Daoy (cell line): ENCODE measurements around the gene MACROD1. TPM values are rescaled to one million over a fixed set of nuclear protein-coding genes. Genes with fewer than 3 reads are reported as not detected.

Source experiments
- DNase-seq: peaks from one replicate; pipeline ENCODE4 v3.0.0-alpha.2; 2015; ENCODE audit warnings: low read depth
- total RNA-seq: library from RNA; depleted of rRNA; stranded (reverse); fragments of >200 nt; shearing (Covaris generic); gene quantifications from 2 replicates; pipeline ENCODE4 v1.2.3, GENCODE V29; 2014

MACROD1 gene
- total RNA-seq, 1 experiment from 2014 or later: 19.4 TPM

GRCh38 chr11:64077607-64078006, 88.3 kb downstream of the MACROD1 start:
- no peak for DNase-seq

DNA sequence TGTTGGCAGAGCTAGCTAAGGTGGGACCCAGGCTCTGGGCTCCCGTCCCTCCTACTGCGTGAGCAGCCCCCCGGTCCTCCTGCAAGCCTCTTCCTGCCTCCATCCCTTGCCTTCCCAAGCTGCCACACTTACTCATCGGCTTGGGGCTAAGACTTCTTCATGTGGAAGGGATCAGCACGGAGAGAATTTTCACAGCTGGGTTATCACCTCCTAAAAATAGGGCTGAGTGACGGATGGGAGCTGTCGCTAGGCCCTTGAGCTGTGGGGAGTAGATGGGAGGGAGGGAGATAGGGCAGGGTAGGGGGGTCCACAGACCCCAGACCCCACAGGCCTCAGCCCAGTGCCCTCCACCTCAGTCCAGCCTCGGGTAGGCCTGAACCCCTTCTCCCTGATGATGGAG, 89.2 kb downstream of the MACROD1 start:
- DNase-seq: no peak

DNA sequence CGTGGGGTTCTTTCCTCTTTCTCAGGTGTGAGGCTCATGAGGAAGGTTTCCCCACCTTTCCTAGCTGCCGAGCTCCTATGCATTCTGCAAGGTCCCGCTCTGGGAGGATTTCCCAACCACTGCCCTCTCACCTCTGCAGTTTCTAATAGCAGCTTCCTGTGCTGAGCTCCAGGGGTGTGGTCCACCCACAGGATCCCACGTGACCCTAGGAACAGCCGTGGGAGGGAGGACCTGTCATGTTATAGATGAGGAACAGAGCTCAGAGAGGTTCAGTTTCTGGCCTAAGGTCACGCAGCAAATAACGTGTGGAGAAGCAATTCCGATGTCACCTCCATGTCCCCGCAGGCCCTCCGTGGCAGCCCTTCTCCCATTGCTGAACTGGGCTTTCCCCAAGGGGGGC, 91.7 kb downstream of the MACROD1 start:
- peak; percentile 32 for DNase-seq

DNA sequence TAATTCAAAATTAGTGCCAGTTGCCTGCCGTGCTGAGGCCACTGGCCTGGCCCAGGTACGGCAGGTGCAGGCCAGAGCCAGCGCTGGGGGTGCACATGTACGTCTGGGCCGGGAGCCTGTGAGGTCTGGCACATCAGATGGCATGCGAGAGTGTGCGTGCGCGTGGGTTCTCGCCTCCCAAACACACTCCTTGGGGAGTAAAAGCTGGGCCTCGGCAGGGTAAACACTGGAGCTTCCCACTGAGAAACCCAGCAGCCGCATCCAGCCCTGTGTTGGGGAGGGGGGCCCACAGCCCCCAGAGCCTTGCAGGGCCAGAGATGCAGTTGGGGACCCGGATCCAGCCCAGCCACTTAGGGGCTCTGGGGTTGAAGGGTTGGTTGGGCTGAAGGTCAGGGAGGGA, 92.4 kb downstream of the MACROD1 start:
- no peak for DNase-seq

GRCh38 chr11:64072871-64073270, 93.0 kb downstream of the MACROD1 start:
- no peak for DNase-seq

GRCh38 chr11:64072403-64072802, 93.5 kb downstream of the MACROD1 start:
- no peak for DNase-seq

- DNase-seq: no peak
Measured at GRCh38 chr11:64071849-64072248, 94.1 kb downstream of the MACROD1 start.

- DNase-seq: no peak
Measured at GRCh38 chr11:64070314-64070681, 95.6 kb downstream of the MACROD1 start.

DNA sequence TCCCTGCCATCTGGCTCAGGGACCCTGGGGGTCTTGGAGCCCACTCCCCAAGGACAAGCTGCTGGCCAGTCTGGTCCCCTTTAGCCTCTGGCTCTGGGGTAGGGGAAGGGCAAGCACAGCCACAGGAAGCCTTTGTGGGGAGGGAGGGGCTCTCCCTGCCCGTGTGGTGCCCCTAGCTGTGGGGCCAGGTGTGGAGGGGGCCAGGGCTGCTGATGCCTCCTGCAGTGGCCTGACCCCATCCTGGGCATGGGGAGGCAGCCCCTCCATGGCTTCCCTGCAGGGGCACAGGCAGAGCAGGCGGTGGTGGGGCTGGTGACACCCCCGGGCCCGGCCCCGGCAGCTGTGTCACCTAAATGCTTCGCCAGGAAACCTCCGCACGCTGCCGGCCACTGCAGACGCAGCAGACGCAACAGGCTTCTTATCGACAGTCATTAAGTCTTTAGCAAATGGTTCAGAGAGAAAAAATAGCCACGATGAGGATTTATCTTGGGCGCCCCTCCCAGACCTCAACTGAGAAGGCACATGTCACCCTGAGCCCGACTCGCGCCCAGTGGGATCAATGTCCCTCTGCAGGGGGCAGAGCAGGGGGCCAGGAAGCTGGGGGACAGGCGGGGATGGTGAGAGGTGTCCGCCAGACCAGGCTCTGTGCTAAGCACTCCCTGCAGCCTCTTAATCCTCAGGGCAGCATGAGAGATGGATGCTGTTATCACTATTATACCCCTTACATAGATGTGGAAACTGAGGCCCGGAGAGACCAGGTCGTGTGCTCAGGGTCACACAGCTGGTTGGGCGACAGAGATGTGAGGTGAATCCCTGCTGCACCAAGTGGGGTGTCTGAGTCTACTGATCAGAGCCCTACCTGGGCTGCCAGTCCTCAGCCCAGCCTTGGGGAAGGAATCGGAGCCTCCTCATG, 96.3 kb downstream of the MACROD1 start:
- DNase-seq: no peak

DNA sequence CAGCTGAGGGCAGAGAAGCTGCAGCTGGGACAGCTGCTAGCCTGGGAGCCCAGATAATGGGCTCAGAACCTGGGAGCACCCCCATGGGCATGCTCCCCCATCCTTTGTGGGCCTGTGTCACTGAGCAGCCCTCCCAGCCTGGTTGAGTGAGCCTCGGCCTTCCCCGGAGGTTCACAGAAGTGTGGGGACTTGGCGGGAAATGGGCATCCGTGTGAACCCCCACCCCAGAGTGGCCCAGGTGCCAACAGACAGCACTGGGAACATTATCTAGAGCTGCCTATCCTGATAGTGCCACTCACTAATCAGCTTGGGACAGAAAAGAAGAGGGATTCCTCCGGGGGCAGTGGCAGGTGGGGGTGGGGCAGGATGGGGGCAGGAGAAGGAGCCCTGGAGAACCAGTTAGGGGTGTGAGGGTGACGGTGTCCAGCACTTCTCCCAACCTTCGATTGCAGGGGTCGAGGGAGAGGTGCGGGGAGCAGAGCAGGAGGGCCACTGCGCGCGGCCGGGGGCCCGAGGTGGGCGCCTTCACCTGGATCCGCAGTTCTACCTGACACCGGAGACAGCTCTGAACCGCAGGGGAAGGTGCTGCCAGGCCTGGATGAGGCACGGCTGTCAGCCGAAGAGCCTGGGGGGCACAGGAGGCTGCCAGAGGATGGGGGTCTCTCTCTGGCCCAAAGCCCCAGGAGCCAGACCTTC, 97.1 kb downstream of the MACROD1 start:
- no peak for DNase-seq

- no peak for DNase-seq
Measured at GRCh38 chr11:64067230-64067993, 98.5 kb downstream of the MACROD1 start.

DNA sequence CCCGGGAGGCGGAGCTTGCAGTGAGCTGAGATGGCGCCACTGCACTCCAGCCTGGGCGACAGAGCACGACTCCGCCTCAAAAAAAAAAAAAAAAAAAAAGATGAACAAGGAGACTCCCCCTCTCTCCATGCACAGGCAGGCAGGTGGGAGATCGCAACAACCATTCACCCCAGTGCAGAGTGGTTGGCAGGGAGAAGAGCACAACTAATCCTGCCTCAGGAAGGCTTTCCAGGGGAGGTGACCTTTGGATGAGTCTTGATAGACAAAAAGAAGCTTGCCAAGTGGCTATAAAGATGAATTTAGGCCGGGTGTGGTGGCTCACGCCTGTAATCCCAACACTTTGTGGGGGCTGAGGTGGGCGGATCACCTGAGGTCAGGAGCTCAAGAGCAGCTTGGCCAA, 100.2 kb downstream of the MACROD1 start:
- no peak for DNase-seq

DNA sequence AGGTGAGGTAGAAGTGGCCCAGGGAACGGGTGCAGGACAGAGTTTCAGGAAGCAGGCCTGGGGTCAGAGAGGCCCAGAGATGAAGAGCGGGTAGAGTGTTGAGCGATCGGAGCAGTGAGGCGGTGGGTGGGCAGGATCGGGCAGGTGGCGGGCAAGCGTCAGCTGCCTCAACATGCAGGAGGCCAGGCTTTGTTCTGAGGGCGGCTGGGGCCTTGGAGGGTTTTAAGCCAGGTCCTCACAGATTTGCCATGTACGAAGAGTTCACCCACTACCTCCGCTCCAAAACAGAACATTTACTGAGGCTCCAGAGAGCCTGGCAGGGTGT, 100.8 kb downstream of the MACROD1 start:
- DNase-seq: no peak

DNA sequence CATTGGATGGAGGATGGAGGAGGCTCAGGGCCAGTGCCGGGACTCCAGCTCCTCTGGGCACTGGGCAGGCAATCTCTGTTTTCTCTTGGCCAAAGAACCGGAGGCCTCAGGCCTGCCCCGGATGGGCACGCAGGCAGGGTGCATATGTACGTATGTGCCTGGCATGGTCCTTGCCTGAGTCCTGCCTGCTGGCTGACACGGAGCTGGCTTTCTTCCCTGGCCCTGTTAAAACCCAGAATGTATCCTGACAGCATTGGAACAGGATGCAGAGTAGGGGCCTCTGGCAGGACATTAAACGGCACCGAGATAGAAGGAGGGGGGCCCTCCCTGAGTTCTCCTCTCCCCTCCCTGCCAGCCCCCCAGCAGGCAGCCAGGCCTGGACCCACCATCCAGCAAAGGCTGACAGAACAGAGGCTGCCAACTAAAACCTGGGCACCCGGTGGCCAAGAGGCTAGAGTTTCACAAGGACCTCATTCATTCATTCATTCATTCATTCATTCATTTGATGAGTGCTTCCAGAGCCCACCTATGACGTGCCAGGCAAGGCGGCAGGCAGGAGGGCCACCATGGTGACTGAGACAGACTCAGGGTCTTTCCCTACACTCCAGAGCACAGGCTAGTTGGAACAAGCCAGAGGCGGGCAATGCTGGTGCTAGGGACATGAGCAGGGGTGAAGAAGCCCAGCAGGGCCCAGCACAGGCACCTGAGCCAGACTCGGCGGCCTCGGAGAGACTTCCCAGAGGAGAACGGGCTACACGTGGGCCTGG, 101.4 kb downstream of the MACROD1 start:
- no peak for DNase-seq

DNA sequence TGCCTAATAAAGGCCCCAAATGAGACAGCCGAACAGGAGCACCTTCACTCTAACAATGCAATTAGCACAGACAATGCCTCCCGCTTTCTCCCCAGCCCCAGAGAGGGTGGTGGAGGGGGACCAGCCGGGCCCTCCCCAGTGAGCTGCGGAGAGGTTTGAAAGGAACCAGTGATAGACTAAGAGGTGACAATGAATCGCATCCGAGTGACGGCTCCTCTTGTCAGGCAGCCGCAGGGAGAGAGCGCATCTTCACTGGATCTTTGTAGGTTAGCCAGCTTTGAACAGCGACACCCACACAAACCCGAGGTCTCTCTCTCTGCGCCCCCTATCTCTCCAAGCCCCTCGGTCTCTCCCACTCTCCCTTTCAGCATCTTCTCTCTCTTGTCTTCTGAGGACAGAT, 102.1 kb downstream of the MACROD1 start:
- DNase-seq: no peak

DNA sequence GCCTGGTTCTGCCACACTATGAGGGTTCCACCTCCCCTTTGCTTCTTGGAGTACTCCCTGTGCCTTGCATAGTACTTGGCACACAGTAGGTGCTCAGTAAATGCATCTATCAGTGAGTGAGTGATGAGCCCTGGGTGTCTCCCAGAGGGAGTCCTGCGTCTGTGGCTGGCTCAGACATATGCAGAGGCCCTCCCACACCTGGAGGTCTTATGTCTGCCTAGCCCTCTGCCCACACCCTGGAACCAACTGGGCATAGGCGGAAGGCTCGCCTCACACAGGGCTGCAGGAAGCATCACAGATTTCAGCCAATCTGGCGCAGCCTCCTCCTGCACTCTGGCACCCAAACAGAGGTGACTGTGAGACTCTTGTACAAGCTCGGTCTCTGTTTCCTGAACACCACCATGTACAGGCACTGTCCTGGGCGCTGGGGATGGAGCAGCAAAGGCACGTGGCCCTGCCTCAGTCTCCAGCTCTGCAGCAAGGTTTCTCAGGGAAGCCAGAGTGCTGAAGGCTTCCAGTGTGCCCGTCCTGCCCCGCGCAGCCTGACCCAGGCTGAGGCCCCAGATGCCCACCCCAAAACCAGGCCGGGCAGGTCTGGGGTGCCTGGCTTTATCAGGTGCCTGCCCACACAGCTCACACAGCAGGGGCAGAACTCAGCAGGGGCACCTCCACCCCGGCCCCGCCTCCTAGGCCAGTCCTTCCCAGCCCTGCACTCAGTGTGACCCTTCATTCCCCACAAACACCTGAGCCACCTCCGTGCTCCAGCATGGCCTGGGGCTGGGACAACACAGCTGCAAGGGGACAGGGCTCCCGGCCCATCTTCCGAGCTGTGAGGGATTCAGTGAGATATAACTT, 103.5 kb downstream of the MACROD1 start:
- DNase-seq: no peak

GRCh38 chr11:64060861-64061444, 105.0 kb downstream of the MACROD1 start:
- peak; percentile 64 for DNase-seq

- no peak for DNase-seq
Measured at GRCh38 chr11:64060263-64060860, 105.6 kb downstream of the MACROD1 start.

DNA sequence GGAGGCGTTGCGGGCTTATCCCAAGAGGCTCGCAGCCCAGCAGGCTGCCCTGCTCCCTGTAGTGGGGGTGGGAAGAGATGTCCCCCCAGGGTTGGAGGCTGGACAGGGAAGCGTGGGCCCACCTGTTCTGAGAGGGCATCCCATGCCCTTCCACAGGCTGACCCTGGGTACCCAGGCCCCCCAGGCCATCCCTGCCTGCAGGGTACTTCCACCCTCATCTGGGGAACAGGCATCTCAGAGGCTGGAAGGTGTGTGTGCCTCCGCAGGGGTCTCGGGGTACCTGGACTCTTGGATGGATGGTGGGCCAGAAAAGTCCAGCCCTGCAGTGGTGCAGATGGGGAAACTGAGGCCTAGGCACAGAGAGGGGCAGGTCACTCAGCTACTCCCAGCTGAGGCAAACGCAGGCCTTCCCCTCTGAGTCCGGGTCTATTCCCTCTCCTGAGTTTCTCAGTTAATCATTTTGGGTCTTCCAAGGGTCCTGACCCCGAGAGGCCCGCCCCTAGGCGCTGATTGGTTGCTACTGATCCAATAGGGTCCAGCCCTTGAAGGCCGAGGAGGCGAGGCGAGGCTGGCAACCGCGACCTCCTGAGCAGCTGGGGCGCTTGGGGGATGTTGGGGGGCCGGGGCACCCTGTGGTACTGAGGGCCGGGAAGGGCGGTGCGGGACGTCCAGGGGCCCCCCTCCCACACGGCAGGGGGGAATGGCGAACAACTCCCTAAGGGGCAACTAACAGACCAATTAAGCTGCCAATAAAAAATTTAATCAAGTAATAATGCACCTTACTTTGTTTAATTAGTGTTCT, 106.4 kb downstream of the MACROD1 start:
- DNase-seq: no peak
